ENCODE measurements around the gene DOK6.
"Not testable (repeated sequence)": the region's sequence is repeated elsewhere in the genome, so short reads cannot be mapped to it uniquely, and the experiment has no call there.

The DOK6 gene

DNA sequence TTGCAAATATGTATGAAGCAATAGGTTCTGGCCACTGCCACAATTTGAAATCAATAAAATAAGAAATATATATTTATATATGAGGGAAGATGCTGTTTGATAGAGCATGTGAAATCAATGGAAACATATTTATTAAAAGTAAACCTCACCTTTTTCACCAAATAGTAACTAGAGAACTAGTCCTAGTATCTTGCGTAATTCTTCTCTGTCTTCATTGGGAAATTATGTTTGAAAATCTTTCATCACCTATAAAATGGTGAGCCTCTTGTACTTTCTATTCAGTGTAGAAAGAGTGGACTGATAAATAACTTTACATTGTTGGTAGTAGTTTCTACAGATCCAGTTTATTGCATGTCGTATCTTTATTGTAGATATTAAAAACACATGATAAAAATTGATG, 444.0 kb downstream of the DOK6 start:
- DNase-seq (ENCODE audit: low read depth) = no peak
- H3K4me3 ChIP-seq (ENCODE audit: low read length) = no peak overlapping the region
- TF ChIP-seq, protein P1, sequence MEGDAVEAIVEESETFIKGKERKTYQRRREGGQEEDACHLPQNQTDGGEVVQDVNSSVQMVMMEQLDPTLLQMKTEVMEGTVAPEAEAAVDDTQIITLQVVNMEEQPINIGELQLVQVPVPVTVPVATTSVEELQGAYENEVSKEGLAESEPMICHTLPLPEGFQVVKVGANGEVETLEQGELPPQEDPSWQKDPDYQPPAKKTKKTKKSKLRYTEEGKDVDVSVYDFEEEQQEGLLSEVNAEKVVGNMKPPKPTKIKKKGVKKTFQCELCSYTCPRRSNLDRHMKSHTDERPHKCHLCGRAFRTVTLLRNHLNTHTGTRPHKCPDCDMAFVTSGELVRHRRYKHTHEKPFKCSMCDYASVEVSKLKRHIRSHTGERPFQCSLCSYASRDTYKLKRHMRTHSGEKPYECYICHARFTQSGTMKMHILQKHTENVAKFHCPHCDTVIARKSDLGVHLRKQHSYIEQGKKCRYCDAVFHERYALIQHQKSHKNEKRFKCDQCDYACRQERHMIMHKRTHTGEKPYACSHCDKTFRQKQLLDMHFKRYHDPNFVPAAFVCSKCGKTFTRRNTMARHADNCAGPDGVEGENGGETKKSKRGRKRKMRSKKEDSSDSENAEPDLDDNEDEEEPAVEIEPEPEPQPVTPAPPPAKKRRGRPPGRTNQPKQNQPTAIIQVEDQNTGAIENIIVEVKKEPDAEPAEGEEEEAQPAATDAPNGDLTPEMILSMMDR (conservative IDR thresholded peaks at IDR 0.05; ENCODE audit: low read depth, low read length) = no peak

DNA sequence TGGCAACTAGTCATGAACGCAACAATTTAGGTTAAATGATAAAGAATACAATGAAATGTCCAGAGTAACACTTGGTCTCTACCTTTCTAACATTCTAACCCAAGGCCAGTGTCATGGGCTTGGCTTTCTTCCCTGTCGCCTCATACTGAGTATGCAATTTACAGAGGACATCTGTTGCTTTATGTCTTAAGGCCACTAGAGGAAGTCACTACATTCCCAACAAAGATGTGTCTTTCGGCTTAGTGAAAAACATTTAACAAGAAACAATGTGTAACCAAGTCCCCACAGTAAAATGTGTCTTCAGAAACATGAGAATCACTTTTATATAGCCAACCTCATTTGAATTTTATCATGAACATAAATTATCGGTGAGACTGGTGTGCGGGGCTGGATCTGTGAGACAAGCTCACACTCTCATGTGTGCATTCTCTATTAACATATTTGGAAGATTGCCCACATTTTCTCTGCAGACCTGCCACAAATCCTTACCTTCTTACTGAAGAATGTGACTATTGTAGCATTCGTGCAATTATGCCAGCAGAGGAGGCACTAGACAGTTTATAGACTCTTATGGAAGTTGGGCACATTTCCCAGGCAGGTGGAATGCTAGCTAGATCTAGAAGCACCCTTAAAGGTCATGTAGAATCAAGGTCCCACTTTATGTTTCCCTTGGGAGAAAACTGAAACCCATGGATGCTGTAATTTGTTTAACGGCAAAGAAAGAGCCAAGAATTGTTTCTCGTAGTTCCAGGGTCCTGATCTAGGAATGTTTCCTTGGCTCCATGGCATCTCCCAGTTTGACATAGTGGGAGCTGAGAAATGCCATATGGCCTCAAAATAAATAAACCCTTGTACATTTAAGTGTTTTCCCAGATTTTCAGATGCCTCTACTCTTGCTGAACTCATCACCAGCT, 445.2 kb downstream of the DOK6 start:
- TF ChIP-seq, protein P1 (conservative IDR thresholded peaks at IDR 0.05; ENCODE audit: low read depth, low read length) = peak; percentile 8
- no peak overlapping the region for H3K4me3 ChIP-seq (ENCODE audit: low read length)
- DNase-seq (ENCODE audit: low read depth) = peak; percentile 47

DNA sequence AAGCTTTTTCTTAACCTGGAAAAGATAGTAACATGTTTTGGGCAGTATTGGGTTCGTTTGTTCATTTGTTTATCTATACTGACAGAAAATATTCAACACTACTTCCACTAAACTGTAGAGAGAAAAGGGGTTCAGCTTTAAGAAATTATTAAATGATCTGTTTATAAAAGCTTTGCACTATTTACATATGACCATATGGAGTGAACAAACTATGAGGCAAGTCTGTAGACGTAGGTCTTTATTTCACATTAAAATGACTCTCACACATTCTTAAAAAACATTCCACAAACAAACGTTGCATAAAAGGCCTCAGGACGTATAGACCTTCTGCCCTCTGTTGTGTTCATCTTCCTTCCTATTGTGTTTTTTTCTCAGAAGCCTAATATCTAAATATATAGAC, 452.4 kb downstream of the DOK6 start:
- DNase-seq (ENCODE audit: low read depth) = no peak
- TF ChIP-seq, protein P1 (conservative IDR thresholded peaks at IDR 0.05; ENCODE audit: low read depth, low read length) = no peak
- H3K4me3 ChIP-seq (ENCODE audit: low read length) = no peak overlapping the region

DNA sequence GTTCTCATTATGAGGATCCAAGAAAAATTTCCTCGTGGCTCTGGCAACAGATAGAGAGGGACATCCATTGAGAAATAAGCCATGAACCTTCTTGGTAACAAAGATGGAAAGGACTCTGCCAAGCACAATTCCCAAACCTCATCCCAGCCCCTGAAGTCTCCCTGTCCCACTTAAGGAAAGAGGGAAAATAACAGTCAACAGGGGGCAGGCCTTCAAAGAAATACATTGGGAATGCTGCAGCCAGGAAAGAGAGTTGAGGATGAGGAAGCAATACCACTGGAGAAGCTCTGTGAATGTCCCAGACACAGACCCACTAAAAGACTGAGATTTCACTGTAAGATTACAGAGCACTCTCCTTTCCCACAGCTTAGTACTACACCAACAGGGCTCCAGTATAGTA, 453.8 kb downstream of the DOK6 start:
- DNase-seq (ENCODE audit: low read depth) = no peak
- TF ChIP-seq, protein P1 (conservative IDR thresholded peaks at IDR 0.05; ENCODE audit: low read depth, low read length) = no peak
- no peak overlapping the region for H3K4me3 ChIP-seq (ENCODE audit: low read length)

DNA sequence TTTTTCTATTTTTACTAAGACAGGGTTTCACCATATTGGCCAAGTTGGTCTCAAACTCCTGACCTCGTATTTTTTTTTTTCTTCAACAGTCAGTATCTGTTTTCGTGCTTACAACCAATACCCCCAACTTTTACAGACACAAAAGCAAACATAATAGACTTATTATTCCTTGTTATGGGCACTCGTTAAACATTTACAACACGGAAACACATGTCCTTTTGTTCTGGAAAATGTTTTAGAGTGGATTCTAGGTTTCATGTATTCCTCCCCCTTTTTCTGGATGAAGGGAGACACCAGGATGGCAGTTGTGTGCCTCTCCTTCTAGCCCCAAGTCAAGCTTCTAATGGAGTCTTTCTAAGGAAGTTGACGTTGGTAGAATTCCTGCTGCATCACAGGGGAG, 458.2 kb downstream of the DOK6 start:
- TF ChIP-seq, protein P1 (conservative IDR thresholded peaks at IDR 0.05; ENCODE audit: low read depth, low read length) = no peak
- H3K4me3 ChIP-seq (ENCODE audit: low read length) = no peak overlapping the region
- DNase-seq (ENCODE audit: low read depth) = no peak

DNA sequence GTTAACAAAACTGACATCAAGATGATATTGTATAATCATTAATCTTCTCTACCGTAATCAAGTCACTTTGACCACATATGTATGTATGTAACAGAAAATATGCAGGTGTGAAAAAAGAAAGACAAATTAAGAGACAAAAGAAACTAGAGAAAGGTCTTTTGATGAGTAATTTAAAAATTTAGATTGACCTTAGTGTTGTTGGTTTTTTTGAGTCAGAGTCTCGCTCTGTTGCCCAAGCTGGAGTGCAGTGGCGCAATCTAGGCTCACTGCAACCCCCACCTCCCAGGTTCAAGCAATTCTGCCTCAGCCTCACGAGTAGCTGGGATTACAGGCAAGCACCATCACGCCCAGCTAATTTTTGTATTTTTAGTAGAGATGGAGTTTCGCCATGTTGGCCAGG, 464.1 kb downstream of the DOK6 start:
- H3K4me3 ChIP-seq (ENCODE audit: low read length); DNase-seq (ENCODE audit: low read depth): not testable (repeated sequence)

DNA sequence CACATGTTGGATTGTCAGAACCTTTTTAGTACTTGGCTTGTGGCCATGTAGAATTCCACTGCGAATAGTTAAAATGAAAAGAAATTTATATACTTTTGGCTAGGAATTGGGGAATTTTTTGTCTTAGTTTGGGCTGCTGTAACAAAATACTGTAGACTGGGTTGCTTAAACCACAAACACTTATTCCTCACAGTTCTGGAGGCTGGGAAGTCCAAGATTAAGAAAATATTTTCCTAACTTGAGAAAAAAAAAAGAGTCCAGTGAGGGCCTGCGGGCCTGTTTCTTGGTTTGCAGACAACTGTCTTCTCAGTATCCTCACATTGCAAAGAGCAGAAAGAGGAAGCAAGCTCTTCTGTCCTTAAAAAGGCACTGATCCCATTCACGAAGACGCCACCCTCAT, 465.1 kb downstream of the DOK6 start:
- no peak for DNase-seq (ENCODE audit: low read depth)
- no peak overlapping the region for H3K4me3 ChIP-seq (ENCODE audit: low read length)
- TF ChIP-seq, protein P1 (conservative IDR thresholded peaks at IDR 0.05; ENCODE audit: low read depth, low read length) = no peak

Measured in retinal pigment epithelial cell (primary cell).